HG03460 (cell line): Measurements from ENCODE around the gene KLHL33.

ENCODE experiments used
- ATAC-seq: cut with Tn5 transposase; IDR thresholded peaks from one replicate; pipeline ENCODE4 v1.9.1; 2021; ENCODE audit not compliant: unreplicated experiment

KLHL33 gene

GRCh38 chr14:20376071-20376588 lies 59.8 kb downstream of the KLHL33 start:
- no peak for ATAC-seq
